Sigmoid colon (tissue), 7 donors: ENCODE measurements around the gene PARP11. TPM values are rescaled to one million over a fixed set of nuclear protein-coding genes. Genes with fewer than 3 reads are reported as not detected.

ENCODE experiments used
- DNase-seq: peaks from one replicate; pipeline ENCODE4 v3.0.0-alpha.2; 2019
- H3K27ac ChIP-seq, 4 donors: fragments of 200-600 bp; sonication (generic); one replicate each; pipeline ENCODE4 v1.5.1; 2016 to 2019; ENCODE audit warnings: mild to moderate bottlenecking in 1 of 4
- H3K27me3 ChIP-seq, 3 donors: fragments of 200-600 bp; sonication (generic); one replicate each; pipeline ENCODE4 v1.5.1; 2019; ENCODE audit warnings: mild to moderate bottlenecking in 1 of 3
- H3K36me3 ChIP-seq, 4 donors: fragments of 200-600 bp; sonication (generic); one replicate each; pipeline ENCODE4 v1.5.1; 2016 to 2019
- H3K4me1 ChIP-seq, 4 donors: fragments of 200-600 bp; sonication (generic); one replicate each; pipeline ENCODE4 v1.5.1; 2017 to 2019
- H3K4me3 ChIP-seq, 4 donors: fragments of 200-600 bp; sonication (generic); one replicate each; pipeline ENCODE4 v1.5.1; 2017 to 2019; ENCODE audit warnings: mild to moderate bottlenecking in 2 of 4, moderate library complexity in 1 of 4
- H3K9me3 ChIP-seq, 4 donors: fragments of 200-600 bp in 3 of 4; sonication (generic) in 3 of 4; one replicate each; pipeline versions ENCODE4 v1.5.1 to v1.6.1; 2013 to 2019
- EP300 ChIP-seq, 4 donors: sonication (generic); formaldehyde crosslinking; IDR thresholded peaks; one replicate each; pipeline ENCODE4 v1.6.1; 2017; ENCODE audit warnings: antibody characterized with exemption in 4 of 4
- POLR2A ChIP-seq, 2 donors: fragments of 450-650 bp; IDR thresholded peaks; one replicate each; pipeline ENCODE4 v1.6.1; 2016; ENCODE audit warnings: antibody characterized with exemption in 2 of 2, mild to moderate bottlenecking in 2 of 2, moderate library complexity in 2 of 2
- POLR2AphosphoS5 ChIP-seq, 4 donors: sonication (generic); formaldehyde crosslinking; IDR thresholded peaks; one replicate each; pipeline ENCODE4 v1.6.1; 2017; ENCODE audit warnings: antibody characterized with exemption in 4 of 4
- WGBS, 2 donors: extraction: QIAGEN DNeasy Blood & Tissue Kit; methylation state at CpG; one replicate each; pipeline ENCODE4 v1.1.7; 2013; 5-methylcytosine and 5-hydroxymethylcytosine counted together
- intact Hi-C: fragments of 100-400 bp; cut with DNase I; formaldehyde crosslinking; loops from one replicate; pipeline ENCODE4 v1.15.1; 2023
- polyA plus RNA-seq, 3 donors: library from polyadenylated mRNA; stranded (reverse); fragments of 200-250 nt; gene quantifications; one replicate each; pipeline ENCODE4 v1.2.3, GENCODE V29; 2013
- total RNA-seq, 4 donors: library from RNA; depleted of rRNA; stranded (reverse); fragments of >200 nt; gene quantifications; one replicate each; pipeline ENCODE4 v1.1.0, GENCODE V29; 2016
- TF ChIP-seq, protein P1 (sequence below), 4 experiments: fragments of 450-650 bp in 3 of 4; fragments of 200-600 bp in 1 of 4; IDR thresholded peaks; one replicate each; pipeline ENCODE4 v1.5.1; 2016 to 2019; ENCODE audit warnings: antibody characterized with exemption in 4 of 4, mild to moderate bottlenecking in 3 of 4, moderate library complexity in 2 of 4
- donor health status: healthy with polysubstance abuse.
- donor health status: Bipolar disorder and iron deficiency.
- donor health status: healthy.

PARP11 gene
- total and polyA plus RNA-seq, 7 donors = 2.4 to 12.1 (median 6.0) TPM

DNA sequence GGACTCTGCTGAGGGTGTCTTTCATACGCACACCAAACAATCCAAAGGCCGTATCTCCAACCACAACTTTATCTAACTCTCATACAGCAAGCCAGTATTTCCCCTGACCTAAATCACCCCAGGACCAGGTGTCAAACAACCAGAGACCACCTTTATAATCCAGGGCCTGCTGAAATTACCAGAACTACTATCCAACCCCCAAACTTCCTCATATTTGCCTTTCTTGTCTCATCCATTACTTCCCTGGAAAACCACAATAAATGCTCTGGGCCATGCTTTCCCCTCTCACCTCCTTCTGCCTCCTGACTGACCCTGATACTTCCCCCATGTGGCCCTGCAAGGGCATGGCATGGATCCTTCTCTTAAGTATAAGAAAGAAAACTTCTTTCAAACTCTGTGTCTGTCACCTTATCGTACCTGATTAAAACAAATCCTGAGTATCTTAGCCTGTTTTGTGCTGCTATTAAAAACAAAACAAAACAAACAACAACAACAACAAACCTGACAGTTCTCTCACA lies 75.6 kb downstream of the PARP11 start:
- H3K9me3 ChIP-seq = no peaks in the 10 kb centered on the region
- H3K36me3 ChIP-seq = no peaks in the 10 kb centered on the region
- no peak overlapping the region for H3K27ac ChIP-seq
- H3K4me1 ChIP-seq = no peaks in the 10 kb centered on the region
- no peak for TF ChIP-seq EP300 (IDR thresholded peaks at IDR 0.05)
- TF ChIP-seq POLR2A (IDR thresholded peaks at IDR 0.05) = no peak
- TF ChIP-seq POLR2AphosphoS5 (IDR thresholded peaks at IDR 0.05) = no peak
- TF ChIP-seq, protein P1, sequence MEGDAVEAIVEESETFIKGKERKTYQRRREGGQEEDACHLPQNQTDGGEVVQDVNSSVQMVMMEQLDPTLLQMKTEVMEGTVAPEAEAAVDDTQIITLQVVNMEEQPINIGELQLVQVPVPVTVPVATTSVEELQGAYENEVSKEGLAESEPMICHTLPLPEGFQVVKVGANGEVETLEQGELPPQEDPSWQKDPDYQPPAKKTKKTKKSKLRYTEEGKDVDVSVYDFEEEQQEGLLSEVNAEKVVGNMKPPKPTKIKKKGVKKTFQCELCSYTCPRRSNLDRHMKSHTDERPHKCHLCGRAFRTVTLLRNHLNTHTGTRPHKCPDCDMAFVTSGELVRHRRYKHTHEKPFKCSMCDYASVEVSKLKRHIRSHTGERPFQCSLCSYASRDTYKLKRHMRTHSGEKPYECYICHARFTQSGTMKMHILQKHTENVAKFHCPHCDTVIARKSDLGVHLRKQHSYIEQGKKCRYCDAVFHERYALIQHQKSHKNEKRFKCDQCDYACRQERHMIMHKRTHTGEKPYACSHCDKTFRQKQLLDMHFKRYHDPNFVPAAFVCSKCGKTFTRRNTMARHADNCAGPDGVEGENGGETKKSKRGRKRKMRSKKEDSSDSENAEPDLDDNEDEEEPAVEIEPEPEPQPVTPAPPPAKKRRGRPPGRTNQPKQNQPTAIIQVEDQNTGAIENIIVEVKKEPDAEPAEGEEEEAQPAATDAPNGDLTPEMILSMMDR (IDR thresholded peaks at IDR 0.05) = no peak
- no peaks in the 10 kb centered on the region for H3K27me3 ChIP-seq
- 86 to 93% methylated on average over 3 of the region's 3 CpGs for whole genome bisulfite sequencing, 2 donors
- intact Hi-C loops = no loop called here
- no peak overlapping the region for H3K4me3 ChIP-seq
- no peak for DNase-seq

DNA sequence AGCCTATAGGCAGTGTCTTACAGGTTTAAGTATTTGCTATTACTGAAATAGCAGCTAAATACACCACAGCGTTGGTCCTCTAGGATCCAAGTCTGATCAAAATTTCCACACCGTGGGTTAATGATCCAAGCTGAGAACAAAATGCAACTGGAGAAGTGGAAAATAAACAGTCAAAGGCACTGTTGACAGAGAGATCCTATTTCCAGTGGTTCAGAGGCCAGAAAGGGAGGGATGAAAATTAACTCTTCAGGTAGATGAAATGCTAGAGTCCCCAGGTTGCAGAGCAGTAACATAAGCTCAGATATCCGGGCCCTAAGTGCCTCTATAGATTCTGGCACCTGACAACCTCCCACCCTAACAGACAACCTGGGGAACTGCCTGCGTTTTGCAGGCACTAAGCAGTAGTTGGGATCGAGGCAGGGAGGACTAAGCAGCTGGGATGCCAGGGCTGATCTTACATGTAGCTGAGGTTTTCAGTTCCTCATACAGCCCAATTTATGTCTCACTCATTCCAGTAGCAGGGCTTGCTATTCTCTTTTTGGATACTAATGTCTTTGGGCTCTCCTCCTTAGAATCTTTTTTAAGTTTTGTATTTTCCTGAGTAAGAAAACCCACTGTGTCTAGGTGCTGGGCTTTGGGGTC lies 77.6 kb downstream of the PARP11 start:
- intact Hi-C loops = no loop called here
- H3K27ac ChIP-seq = no peak overlapping the region
- TF ChIP-seq, protein P1 (IDR thresholded peaks at IDR 0.05) = no peak
- no peak for TF ChIP-seq POLR2A (IDR thresholded peaks at IDR 0.05)
- WGBS, 2 donors = 61 to 77% methylated on average over 5 of the region's 5 CpGs
- DNase-seq = no peak
- no peak overlapping the region for H3K4me3 ChIP-seq
- H3K36me3 ChIP-seq = no peaks in the 10 kb centered on the region
- H3K27me3 ChIP-seq = no peaks in the 10 kb centered on the region
- H3K9me3 ChIP-seq = no peaks in the 10 kb centered on the region
- no peaks in the 10 kb centered on the region for H3K4me1 ChIP-seq

DNA sequence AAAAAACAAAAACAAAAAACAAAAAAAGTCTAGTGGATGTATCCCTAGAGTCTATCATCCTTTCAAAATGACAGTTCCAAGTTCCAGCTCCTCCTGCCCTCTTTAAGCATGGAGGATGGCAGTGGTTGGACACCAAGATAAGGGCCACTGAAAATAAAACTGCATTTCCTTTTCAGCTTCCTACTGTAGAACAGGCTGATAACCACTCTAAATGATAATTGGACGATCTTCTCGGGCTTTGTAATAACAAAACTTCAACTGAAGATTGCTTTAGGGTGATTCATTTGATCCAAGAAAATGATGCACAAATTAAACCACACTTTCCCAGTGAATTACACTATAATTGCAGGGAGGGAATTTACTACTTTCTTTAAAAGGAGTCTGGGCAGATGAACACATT lies 78.1 kb downstream of the PARP11 start:
- no peaks in the 10 kb centered on the region for H3K36me3 ChIP-seq
- H3K4me3 ChIP-seq = no peak overlapping the region
- intact Hi-C loops = no loop called here
- H3K27ac ChIP-seq = no peak overlapping the region
- TF ChIP-seq POLR2A (IDR thresholded peaks at IDR 0.05) (no peak), EP300 (IDR thresholded peaks at IDR 0.05) (no peak)
- no peaks in the 10 kb centered on the region for H3K4me1 ChIP-seq
- 18 to 48% methylated on average over 2 of the region's 2 CpGs for WGBS, 2 donors
- H3K9me3 ChIP-seq = no peaks in the 10 kb centered on the region
- DNase-seq = no peak
- H3K27me3 ChIP-seq = no peaks in the 10 kb centered on the region

DNA sequence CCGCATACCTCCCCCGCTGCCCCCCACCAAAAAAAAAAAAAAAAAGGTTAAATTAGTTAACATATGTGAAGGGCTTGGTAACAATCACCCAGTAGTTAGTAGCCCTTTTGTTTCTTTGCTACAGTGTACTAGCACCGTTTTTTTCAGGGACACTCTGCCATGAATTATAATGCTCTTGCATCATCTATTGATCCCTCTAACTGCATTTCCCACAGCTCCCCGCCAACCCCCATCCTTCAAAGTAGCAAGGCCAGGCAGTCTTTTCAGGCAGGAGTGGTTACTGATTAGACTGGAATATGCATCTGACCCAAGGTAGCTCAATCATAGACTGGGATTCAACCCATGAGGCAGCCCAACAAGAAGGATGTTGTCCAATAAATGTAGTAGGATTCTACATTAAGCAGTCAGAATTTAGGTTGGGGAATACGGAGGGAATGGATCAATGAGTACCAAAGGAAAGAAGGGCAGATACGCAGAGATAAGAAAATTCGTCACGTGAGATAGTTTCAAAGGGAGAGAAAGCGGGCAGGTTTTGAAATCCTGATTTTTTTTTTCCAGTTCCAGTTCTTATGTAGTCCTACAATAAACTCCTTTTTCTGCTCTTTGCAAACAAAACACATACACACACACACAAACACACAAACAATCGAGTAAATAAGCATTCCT lies 80.4 kb downstream of the PARP11 start:
- no peak overlapping the region for H3K27ac ChIP-seq
- H3K27me3 ChIP-seq = no peaks in the 10 kb centered on the region
- 89 to 93% methylated on average over 10 of the region's 10 CpGs for WGBS, 2 donors
- no peak for TF ChIP-seq POLR2AphosphoS5 (IDR thresholded peaks at IDR 0.05)
- H3K4me1 ChIP-seq = no peaks in the 10 kb centered on the region
- no peak overlapping the region for H3K4me3 ChIP-seq
- intact Hi-C loops = no loop called here
- peaks cover 0 to 4% (median 0%) of the 10 kb centered on the region in 4 donors for H3K9me3 ChIP-seq
- H3K36me3 ChIP-seq = no peaks in the 10 kb centered on the region
- DNase-seq = no peak

DNA sequence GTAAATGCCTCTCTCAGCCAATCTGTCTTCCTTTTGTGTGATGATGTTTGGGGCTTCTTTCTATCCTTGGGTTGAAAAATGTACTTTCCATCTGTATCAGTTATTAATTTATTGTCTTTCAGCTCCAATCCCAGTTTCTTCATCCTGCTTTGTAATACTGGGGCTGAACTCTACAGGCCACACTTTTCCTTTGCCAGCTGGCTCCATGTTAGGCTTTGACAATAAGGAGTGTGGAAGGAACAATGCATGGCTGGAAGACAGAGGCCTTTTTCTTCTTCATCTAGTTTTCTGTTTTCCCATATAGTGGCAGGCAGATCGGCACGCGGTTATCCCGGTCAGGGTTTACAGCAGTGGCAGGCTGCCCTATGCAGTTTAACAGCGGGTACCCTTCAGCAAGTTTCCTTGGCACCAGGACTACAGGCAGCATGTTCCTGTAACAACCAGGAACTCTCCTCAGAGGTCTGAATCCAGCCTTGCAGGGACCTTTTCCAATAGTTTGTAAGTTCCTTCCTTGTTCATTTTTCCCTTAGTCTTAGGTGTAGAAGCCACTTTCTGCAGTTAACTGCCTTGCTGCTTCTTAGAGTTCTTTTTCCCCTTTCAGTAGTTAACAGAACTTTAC lies 81.8 kb downstream of the PARP11 start:
- Histone ChIP-seq H3K27ac (no peak overlapping the region), H3K9me3 (peaks cover 0 to 4% (median 0%) of the 10 kb centered on the region in 4 donors), H3K4me1 (no peaks in the 10 kb centered on the region), H3K27me3 (no peaks in the 10 kb centered on the region), H3K36me3 (no peaks in the 10 kb centered on the region), H3K4me3 (no peak overlapping the region)
- 91 to 92% methylated on average over 5 of the region's 5 CpGs for WGBS, 2 donors
- no peak for DNase-seq
- intact Hi-C loops = no loop called here
- TF ChIP-seq POLR2A (IDR thresholded peaks at IDR 0.05) (no peak), EP300 (IDR thresholded peaks at IDR 0.05) (no peak), POLR2AphosphoS5 (IDR thresholded peaks at IDR 0.05) (no peak)
- TF ChIP-seq, protein P1 (IDR thresholded peaks at IDR 0.05) = no peak
